ENCODE data around the gene MUC5B. TPM values are rescaled to one million over a fixed set of nuclear protein-coding genes. Genes with fewer than 3 reads are reported as not detected.

The MUC5B gene
- total RNA-seq, 2 donors from 2014 or later = not detected

GRCh38 chr11:1238767-1239595 is 16.1 kb downstream of the MUC5B start:
- Mint-ChIP-seq H3K27me3 (ENCODE audit: insufficient read depth) (no peaks in the 10 kb centered on the region), H3K4me3 (no peak overlapping the region), H3K36me3 (ENCODE audit: low read depth) (no peaks in the 10 kb centered on the region), H3K4me1 (no peaks in the 10 kb centered on the region), H3K9me3 (peaks cover 21% of the 10 kb centered on the region), H3K27ac (no peak overlapping the region)
- WGBS, 2 experiments (ENCODE audit: insufficient coverage in 1 of 2, insufficient read length in 1 of 2) = 65 to 75% methylated on average over 18 to 34 of the region's 34 CpGs
- Histone ChIP-seq H3K9me3 (ENCODE audit: control insufficient read depth, low read length) (no peaks in the 10 kb centered on the region), H3K4me3 (ENCODE audit: low read length) (no peak overlapping the region), H3K4me1 (ENCODE audit: control insufficient read depth, insufficient read depth, low read length) (no peaks in the 10 kb centered on the region), H3K36me3 (ENCODE audit: control insufficient read depth, insufficient read depth, low read length) (no peaks in the 10 kb centered on the region), H3K27me3 (ENCODE audit: control insufficient read depth, insufficient read depth, low read length, poor library complexity, severe bottlenecking) (no peaks in the 10 kb centered on the region), H3K27ac (ENCODE audit: low read depth, low read length) (no peak overlapping the region), H3K9ac (ENCODE audit: extremely low read depth, low read length, poor library complexity, severe bottlenecking) (no peak overlapping the region)
- peak; percentile 94 for DNase-seq
- TF ChIP-seq CTCF (conservative IDR thresholded peaks at IDR 0.05) = no peak

- Mint-ChIP-seq H3K36me3 (ENCODE audit: low read depth) (no peaks in the 10 kb centered on the region), H3K4me1 (no peaks in the 10 kb centered on the region), H3K9me3 (peaks cover 25% of the 10 kb centered on the region), H3K27ac (no peak overlapping the region), H3K27me3 (ENCODE audit: insufficient read depth) (no peaks in the 10 kb centered on the region), H3K4me3 (no peak overlapping the region)
- no peaks in the 10 kb centered on the region for H3K27me3 ChIP-seq (ENCODE audit: control insufficient read depth, insufficient read depth, low read length, poor library complexity, severe bottlenecking)
- H3K27ac ChIP-seq (ENCODE audit: low read depth, low read length) = no peak overlapping the region
- DNase-seq = no peak
- WGBS, 2 experiments (ENCODE audit: insufficient coverage in 1 of 2, insufficient read length in 1 of 2) = 92 to 94% methylated on average over 16 to 22 of the region's 23 CpGs
- no peaks in the 10 kb centered on the region for H3K4me1 ChIP-seq (ENCODE audit: control insufficient read depth, insufficient read depth, low read length)
- no peak overlapping the region for H3K9ac ChIP-seq (ENCODE audit: extremely low read depth, low read length, poor library complexity, severe bottlenecking)
- TF ChIP-seq CTCF (conservative IDR thresholded peaks at IDR 0.05) = no peak
- H3K4me3 ChIP-seq (ENCODE audit: low read length) = no peak overlapping the region
- no peaks in the 10 kb centered on the region for H3K9me3 ChIP-seq (ENCODE audit: control insufficient read depth, low read length)
- no peaks in the 10 kb centered on the region for H3K36me3 ChIP-seq (ENCODE audit: control insufficient read depth, insufficient read depth, low read length)
Observed at GRCh38 chr11:1239596-1240205, 16.8 kb downstream of the MUC5B start.

GRCh38 chr11:1240771-1241170 is 17.9 kb downstream of the MUC5B start:
- no peaks in the 10 kb centered on the region for H3K4me1 ChIP-seq (ENCODE audit: control insufficient read depth, insufficient read depth, low read length)
- H3K27ac ChIP-seq (ENCODE audit: low read depth, low read length) = no peak overlapping the region
- Mint-ChIP-seq H3K4me1 (no peaks in the 10 kb centered on the region), H3K9me3 (peaks cover 27% of the 10 kb centered on the region), H3K27me3 (ENCODE audit: insufficient read depth) (no peaks in the 10 kb centered on the region), H3K27ac (no peak overlapping the region), H3K4me3 (no peak overlapping the region), H3K36me3 (ENCODE audit: low read depth) (no peaks in the 10 kb centered on the region)
- H3K4me3 ChIP-seq (ENCODE audit: low read length) = no peak overlapping the region
- H3K36me3 ChIP-seq (ENCODE audit: control insufficient read depth, insufficient read depth, low read length) = no peaks in the 10 kb centered on the region
- H3K27me3 ChIP-seq (ENCODE audit: control insufficient read depth, insufficient read depth, low read length, poor library complexity, severe bottlenecking) = no peaks in the 10 kb centered on the region
- TF ChIP-seq CTCF (conservative IDR thresholded peaks at IDR 0.05) = no peak
- no peak overlapping the region for H3K9ac ChIP-seq (ENCODE audit: extremely low read depth, low read length, poor library complexity, severe bottlenecking)
- no peaks in the 10 kb centered on the region for H3K9me3 ChIP-seq (ENCODE audit: control insufficient read depth, low read length)
- WGBS, 2 experiments (ENCODE audit: insufficient coverage in 1 of 2, insufficient read length in 1 of 2) = 85 to 92% methylated on average over 10 to 25 of the region's 25 CpGs
- no peak for DNase-seq
